CD1c-positive myeloid dendritic cell (primary cell): ENCODE measurements around the gene LIPT2.

Source experiments
- DNase-seq: peaks from one replicate; pipeline ENCODE4 v3.0.0-alpha.2; 2016; ENCODE audit errors: extremely low spot score

Gene LIPT2

DNA sequence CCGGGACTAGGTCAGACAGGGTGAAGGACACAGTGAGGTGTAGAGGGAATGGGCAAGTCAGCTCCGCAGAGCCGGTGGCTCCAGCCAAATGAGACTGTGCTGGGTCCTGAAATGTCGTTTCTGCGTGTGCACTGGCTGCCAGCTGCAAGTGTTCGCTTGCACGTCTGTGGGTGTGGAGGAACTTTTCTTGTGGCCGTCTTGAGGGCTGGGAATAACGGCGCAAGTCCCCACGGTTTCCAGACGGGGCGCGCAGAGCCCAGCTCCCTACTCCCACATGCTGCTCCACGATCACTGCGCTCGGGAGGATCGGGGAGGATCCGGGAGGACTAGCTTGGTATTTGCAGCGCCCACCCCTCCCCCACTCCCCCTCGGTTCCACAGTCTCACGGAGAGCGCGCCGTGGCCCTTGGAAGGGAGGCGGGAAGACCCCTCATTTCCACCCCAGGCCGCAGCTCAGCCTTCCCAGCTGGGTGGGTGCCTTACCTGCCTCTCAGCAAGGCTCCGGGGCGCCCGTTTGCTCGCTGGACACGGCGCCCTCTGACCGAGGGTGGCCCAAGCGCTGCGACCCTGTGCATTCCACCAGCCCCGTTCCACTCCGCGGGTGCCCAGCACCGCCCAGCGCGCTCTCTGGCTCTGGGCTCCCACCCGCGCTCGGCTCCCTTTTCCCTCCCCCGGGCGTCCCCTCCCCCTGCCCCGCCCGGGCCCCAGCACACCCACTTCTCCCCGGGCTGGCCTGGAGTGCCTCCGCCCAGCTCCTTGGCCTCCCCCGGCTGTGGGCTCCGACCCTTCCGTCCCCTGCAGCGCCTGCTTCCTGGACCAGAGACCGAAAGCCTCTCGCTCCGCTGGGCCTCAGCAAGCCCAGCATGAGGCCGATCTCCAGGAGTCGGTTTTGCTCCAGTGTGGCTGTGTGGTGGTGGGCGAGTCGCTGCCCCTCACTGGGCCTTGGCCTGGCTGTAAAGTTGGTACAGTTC is 26.3 kb downstream of the LIPT2 start, which contains the start of gene KCNE3:
Gene KCNE3, minus strand, starts transcription at position 634 of the 970 bp plus-strand sequence. CDS start 9,986 bp downstream, outside the sequence.
- peak; percentile 51 for DNase-seq

DNA sequence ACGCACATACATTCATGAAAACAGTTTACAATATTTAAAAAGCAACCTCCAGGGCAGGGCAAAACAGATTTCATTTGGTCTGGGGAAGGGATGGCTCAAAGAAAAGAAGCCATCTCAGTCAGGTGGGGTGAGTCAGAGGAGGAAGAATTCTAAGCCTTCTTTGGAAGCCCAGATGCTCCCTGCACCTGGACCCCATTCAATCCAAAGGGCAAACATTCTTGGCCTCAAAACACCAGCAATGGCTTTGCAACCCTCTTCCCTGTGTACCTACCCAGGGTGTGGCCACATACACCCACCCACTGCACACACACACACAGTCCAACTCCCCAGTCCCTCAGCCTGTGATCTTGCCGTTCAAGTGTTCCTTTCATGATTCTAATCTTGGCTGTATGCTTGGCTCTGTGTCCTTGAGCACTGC is 28.2 kb downstream of the LIPT2 start:
- DNase-seq, result no peak

DNA sequence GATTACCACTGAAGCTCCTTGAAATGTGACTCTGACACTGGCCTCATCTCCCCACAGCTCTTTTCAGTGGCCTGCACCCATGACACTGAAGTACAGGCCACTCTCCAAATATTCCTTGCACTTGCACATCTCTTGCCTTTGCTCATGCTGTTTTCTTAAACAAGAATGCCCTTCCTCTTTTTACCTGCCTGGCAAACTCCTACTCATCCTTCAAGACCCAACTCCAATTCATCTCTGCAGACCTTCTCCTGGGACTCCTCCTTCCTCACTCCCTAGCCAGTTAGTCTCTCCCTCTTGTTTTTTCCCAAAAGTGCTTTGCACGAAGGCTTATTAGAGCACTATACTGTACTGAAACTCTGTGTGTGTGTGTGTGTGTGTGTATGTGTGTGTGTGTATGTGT is 28.8 kb downstream of the LIPT2 start:
- no peak for DNase-seq

GRCh38 chr11:74463216-74463615 is 30.3 kb downstream of the LIPT2 start:
- no peak for DNase-seq

DNA sequence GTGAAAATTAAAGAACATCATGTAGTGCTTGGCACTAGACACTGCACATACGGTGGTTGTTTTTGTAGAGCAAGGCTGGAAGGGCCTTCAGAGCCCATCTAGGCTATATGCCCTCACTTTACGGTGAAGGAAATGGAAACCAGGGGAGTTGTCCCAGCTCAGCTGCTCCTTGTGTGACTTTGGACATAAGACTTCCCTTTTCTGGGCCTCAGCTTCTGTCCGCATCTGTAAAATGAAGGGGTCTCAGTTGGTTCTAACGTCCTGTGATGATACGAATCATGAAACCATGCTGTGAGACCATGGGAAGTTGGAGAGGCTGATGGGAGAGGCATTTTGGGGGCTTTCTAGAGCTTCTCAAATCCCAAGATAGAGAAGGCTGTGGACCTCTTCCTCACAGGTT is 30.9 kb downstream of the LIPT2 start:
- peak; percentile 34 for DNase-seq

DNA sequence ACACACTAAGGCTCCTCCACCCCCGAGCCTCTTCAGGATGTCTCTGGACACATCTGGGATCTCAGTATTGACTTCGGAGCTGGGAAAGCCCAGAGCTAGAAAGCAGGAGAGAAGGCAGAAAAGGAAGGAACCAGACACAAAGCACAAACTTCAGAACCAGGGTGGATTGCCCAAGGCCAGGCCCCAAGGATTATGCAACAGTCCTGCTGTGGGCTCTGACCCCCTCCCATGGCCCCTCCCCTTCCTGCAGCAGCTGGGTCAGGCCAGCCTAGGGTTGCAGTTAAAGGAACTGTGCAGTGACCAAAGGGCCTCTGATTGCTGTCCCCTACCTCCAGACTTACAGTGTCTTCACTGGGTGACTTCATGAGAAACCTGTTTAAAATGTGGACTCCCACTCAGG is 31.5 kb downstream of the LIPT2 start:
- DNase-seq, result peak; percentile 84

DNA sequence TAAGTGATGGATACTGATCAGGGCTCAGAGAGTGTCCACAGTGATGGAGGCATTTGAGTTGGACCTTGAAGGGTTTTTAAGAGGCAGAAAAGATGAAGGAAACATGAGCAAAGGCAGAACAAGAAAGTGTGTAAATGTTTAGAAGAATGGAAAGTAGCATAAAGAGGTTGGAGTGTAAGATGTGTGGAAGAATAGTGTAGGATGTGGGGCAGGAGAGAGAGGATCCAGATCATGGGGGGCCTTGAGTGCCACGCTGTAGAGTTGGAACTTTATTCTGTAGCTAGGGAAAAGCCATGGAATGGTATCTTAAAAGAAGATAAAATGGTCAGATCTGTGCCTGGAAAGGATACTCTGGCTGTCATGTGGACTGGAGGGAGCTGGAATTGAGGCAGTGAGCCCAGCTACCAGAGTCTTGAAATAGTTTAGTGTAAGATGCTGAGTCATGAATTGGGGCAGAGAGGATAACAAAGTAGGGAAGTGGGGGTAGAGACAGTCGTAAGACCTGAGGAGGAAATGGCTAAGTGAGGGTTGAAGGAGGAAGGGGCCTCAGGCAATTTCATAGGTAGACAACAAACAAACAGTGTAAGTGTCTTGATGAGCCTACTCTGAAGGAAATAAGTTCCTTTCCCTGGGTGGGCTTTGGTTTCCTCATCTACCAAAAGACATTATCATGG is 32.9 kb downstream of the LIPT2 start:
- peak; percentile 65 for DNase-seq

DNA sequence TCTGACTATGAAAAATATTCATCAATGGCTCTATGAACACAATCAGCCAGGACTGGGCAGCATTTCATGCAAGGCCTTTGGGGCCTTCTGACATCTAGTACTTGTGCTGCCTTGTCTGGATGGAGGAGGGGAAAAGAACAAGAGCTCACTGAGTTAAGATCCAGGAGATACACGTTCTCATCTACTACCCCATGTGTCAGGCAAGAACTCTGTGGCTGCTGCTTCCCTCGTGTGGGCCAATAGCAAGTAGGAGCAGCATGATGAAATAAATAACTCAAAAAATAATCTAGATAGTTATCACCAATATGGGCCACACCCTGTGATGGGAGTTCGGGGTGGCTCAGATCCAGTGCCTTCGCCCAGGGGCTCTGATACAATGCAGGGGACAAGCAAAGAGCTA is 33.5 kb downstream of the LIPT2 start:
- DNase-seq, result no peak

- DNase-seq, result no peak
These were observed 33.9 kb downstream of the LIPT2 start for GRCh38 chr11:74459584-74459983.

DNA sequence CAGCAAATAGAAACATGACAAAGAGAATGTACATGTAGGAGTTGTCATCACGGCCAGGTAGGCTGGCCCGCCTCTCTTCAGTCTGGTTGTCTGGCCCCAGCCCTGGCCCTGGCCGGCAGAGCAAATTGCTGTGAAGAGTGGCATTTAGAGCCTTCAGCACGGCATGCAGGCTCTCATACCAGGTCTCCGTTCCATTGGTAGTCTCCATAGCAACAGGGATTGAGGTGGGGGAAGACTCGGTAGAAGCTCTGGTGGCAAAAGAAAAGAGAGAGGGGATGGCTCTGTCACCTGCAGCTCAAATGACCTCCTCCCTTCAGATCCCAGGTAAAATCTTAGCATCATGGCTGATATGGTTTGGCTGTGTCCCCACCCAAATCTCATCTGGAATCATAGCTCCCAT is 36.2 kb downstream of the LIPT2 start:
- no peak for DNase-seq

GRCh38 chr11:74453373-74453975 is 40.0 kb downstream of the LIPT2 start:
- peak; percentile 74 for DNase-seq

GRCh38 chr11:74452366-74452765 is 41.2 kb downstream of the LIPT2 start:
- DNase-seq, result no peak

- DNase-seq, result no peak
These were observed 43.2 kb downstream of the LIPT2 start for GRCh38 chr11:74450318-74450717.

DNA sequence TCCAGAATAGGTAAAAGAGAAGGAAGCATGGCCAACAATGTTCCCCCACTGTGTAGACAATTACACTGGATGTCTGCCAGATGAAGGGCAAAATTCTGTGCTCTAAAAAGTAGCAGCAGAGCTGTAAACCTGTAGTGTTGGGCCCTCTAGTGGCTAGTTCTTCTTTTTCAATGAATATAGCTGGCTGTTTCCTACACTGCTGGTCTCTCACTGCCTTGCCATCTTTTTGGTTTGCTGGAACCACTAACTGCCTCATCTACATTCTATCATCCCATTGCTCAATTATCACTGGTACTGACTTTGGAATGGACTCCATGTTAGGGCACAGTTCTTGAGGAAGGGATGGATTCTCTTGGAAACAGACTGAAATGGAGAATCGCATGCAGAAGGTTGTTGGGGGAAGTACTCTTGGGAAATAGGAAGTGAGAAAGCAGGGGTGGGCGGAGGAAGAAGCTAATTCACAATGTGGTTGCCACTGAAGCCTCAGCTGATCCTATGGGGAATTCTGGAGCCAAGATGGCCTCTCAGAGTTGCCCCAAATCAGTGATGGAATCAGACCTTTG is 44.1 kb downstream of the LIPT2 start:
- peak; percentile 92 for DNase-seq

DNA sequence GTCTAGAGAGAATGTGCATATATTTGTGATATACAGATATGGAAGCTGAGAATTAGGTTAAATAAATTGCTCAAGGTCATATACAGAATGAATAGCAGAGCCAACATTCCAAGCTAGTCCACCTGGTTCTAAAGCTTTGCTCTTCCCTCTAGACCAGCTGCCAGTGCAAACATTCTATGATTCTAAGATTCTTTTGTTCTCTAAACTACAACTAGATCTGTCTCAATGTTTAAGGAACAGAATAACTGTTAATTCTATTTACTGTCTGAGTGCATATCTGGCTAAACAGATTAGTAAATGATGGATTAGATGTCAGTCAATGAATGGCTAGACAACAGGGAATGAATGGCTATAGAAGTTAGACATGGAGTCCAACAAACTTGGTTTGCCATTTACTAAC is 45.8 kb downstream of the LIPT2 start:
- DNase-seq, result no peak

- no peak for DNase-seq
These were observed 47.0 kb downstream of the LIPT2 start for GRCh38 chr11:74446532-74446938.

- DNase-seq, result no peak
These were observed 49.2 kb downstream of the LIPT2 start for GRCh38 chr11:74444173-74444826.

- no peak for DNase-seq
These were observed 50.3 kb downstream of the LIPT2 start for GRCh38 chr11:74443071-74443864.

- DNase-seq, result no peak
These were observed 50.9 kb downstream of the LIPT2 start for GRCh38 chr11:74442636-74443035.
